Retinal pigment epithelial cell (primary cell): Measurements from ENCODE around the gene KRTAP10-1.

Experiments used
- DNase-seq: peaks from one replicate; pipeline ENCODE4 v3.0.0-alpha.2; 2010; ENCODE audit warnings: low read depth
- H3K4me3 ChIP-seq: 2 replicates; pipeline ENCODE4 v1.5.1; 2011; ENCODE audit warnings: mild to moderate bottlenecking, low read length, control low read depth, moderate library complexity
- CTCF ChIP-seq: conservative IDR thresholded peaks from 2 replicates; pipeline ENCODE4 v1.5.1; 2011; ENCODE audit warnings: low read depth, low read length, control low read depth, inconsistent platforms

The KRTAP10-1 gene

GRCh38 chr21:44495611-44496563 lies 44.1 kb downstream of the KRTAP10-1 start:
- TF ChIP-seq CTCF, result no peak
- no peak overlapping the region for H3K4me3 ChIP-seq
- no peak for DNase-seq

DNA sequence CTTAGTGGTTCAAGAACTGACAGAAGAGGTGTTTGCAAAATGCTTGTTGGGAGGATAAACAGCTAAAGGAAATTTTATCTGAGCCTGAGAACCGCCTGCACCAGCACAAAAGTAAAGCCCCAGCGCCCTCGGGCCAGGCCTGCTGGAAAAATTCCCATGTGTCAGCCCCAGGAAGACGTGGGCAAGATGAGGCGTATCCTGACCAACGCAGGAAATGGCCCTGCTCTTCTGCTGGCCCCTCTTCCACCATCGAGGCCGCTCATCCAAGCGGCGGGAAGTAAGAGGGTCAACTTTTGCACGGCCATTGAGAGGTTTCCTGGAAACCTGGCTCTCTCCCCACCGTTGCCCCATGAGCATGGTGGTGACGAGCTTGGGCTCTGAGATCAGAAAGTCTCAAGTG lies 45.0 kb downstream of the KRTAP10-1 start:
- no peak for DNase-seq
- TF ChIP-seq CTCF, result no peak
- H3K4me3 ChIP-seq, result no peak overlapping the region

GRCh38 chr21:44494418-44494817 lies 45.6 kb downstream of the KRTAP10-1 start:
- H3K4me3 ChIP-seq, result no peak overlapping the region
- no peak for DNase-seq
- no peak for TF ChIP-seq CTCF

- H3K4me3 ChIP-seq, result no peak overlapping the region
- no peak for DNase-seq
- no peak for TF ChIP-seq CTCF
Measured at GRCh38 chr21:44492567-44493385, 47.2 kb downstream of the KRTAP10-1 start.

DNA sequence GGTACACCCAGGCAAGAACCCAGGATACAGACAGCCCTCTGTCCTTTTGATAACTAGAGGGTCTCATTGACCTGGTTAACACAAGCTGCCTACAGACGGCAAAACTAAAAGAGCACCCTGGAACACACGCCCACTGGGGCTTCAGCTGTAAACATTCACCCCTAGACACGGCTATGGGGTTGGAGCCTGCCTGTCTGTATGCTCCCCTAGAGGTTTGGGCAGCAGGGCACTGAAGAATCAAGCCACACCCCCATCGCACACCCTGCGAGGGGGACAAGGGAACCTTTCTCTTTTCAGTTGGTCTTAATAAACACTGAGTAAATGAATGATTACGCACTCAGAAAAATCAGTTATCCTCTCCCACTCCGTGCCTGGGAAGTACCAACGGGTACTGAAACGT lies 49.2 kb downstream of the KRTAP10-1 start:
- H3K4me3 ChIP-seq, result no peak overlapping the region
- DNase-seq, result no peak
- TF ChIP-seq CTCF, result no peak

- no peak for DNase-seq
- TF ChIP-seq CTCF, result no peak
- no peak overlapping the region for H3K4me3 ChIP-seq
Measured at GRCh38 chr21:44490405-44490804, 49.6 kb downstream of the KRTAP10-1 start.

DNA sequence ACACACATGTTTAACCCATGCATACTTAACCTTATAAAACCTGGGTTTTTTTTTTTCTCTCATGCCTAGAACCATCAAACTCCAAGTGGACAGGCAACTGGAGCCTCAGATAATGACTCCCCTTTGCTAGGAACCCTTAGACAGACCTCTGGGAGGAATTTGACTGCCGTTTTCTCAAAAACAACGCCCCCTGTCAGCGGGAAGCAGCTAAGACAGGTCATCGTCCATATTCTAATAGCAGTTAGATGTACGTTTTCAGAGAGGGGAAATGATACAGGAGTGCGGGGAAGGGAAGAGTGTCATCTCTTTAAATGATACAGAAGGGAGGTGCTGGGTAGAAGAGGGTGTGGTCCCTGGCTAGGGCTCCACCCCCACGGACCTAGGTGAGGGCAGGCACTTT lies 50.0 kb downstream of the KRTAP10-1 start:
- H3K4me3 ChIP-seq, result no peak overlapping the region
- no peak for DNase-seq
- peak; percentile 33 for TF ChIP-seq CTCF
